ENCODE results near the gene CCDC91. TPM values are rescaled to one million over a fixed set of nuclear protein-coding genes. Genes with fewer than 3 reads are reported as not detected.

The CCDC91 gene
- total RNA-seq, 1 experiment from 2014 or later, result 26.9 TPM

GRCh38 chr12:28172434-28173030 lies 17.7 kb upstream of the CCDC91 start:
- no peaks in the 10 kb centered on the region for H3K36me3 ChIP-seq (ENCODE audit: control insufficient read depth, insufficient read depth, low read length)
- H3K4me1 ChIP-seq (ENCODE audit: control insufficient read depth, insufficient read depth, low read length), result no peaks in the 10 kb centered on the region
- H3K27ac ChIP-seq (ENCODE audit: low read length), result no peak overlapping the region
- no peak overlapping the region for H3K4me3 ChIP-seq (ENCODE audit: low read depth in 2 of 2, low read length in 2 of 2)
- ChIA-PET POLR2A (no interaction called here), CTCF (no interaction called here)
- no TSS peak for BruUV-seq (replicated peaks)
- peak; percentile 84 for ATAC-seq
- peak; percentile 59 for DNase-seq (ENCODE audit: low read depth, low spot score)
- H3K27me3 ChIP-seq (ENCODE audit: control insufficient read depth, insufficient read depth, low read length), result no peaks in the 10 kb centered on the region
- intact Hi-C loops (cut with micrococcal nuclease; ENCODE audit: unreplicated experiment), result loop anchor here (2.0 kb wide), 1 partner anchor 202 kb away; no protein-coding TSS in a partner anchor
- TF ChIP-seq SIN3A (IDR thresholded peaks at IDR 0.05; ENCODE audit: borderline replicate concordance, insufficient read depth, low read depth, low read length), result no peak
- TF ChIP-seq, protein P1, sequence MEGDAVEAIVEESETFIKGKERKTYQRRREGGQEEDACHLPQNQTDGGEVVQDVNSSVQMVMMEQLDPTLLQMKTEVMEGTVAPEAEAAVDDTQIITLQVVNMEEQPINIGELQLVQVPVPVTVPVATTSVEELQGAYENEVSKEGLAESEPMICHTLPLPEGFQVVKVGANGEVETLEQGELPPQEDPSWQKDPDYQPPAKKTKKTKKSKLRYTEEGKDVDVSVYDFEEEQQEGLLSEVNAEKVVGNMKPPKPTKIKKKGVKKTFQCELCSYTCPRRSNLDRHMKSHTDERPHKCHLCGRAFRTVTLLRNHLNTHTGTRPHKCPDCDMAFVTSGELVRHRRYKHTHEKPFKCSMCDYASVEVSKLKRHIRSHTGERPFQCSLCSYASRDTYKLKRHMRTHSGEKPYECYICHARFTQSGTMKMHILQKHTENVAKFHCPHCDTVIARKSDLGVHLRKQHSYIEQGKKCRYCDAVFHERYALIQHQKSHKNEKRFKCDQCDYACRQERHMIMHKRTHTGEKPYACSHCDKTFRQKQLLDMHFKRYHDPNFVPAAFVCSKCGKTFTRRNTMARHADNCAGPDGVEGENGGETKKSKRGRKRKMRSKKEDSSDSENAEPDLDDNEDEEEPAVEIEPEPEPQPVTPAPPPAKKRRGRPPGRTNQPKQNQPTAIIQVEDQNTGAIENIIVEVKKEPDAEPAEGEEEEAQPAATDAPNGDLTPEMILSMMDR (IDR thresholded peaks at IDR 0.05), result peak; percentile 77
- no peak for TF ChIP-seq REST (IDR thresholded peaks at IDR 0.05; ENCODE audit: insufficient read depth in 1 of 2, low read depth in 2 of 2, low read length in 1 of 2)
- no peak for TF ChIP-seq POLR2AphosphoS5 (IDR thresholded peaks at IDR 0.05; ENCODE audit: low read depth, low read length)
- TF ChIP-seq TCF7L2 (IDR thresholded peaks at IDR 0.05; ENCODE audit: low read depth, low read length), result no peak
- in situ Hi-C loops (cut with HindIII; ENCODE audit: low pct_unique_long_range_greater_than_20kb, low sequenced_read_pairs), result no loop called here
- H3K9me3 ChIP-seq (ENCODE audit: control insufficient read depth, insufficient read depth, low read depth, low read length), result no peaks in the 10 kb centered on the region

DNA sequence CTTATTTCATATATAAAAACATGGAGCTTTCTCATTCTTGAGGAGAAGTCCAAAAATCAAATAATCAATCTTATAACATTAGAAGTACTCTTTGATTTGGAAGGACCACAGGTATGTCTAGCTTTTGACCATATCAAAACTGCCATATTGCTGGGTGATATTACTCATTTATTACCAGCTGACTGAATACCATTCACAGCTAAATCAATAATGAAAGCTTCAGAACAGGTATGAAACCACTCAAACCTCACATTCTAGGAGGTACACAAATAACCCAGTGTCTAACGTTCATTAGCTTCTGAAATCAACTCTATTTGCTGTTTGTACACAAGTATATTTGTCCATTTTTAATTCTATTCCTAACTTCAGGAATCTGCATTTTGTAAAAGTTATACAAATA lies 16.8 kb upstream of the CCDC91 start:
- POLR2A ChIA-PET, result no interaction called here
- no peaks in the 10 kb centered on the region for H3K27me3 ChIP-seq (ENCODE audit: control insufficient read depth, insufficient read depth, low read length)
- ATAC-seq (no peak), DNase-seq (ENCODE audit: low read depth, low spot score) (no peak)
- TF ChIP-seq SIN3A (IDR thresholded peaks at IDR 0.05; ENCODE audit: borderline replicate concordance, insufficient read depth, low read depth, low read length) (no peak), POLR2AphosphoS5 (IDR thresholded peaks at IDR 0.05; ENCODE audit: low read depth, low read length) (no peak), TCF7L2 (IDR thresholded peaks at IDR 0.05; ENCODE audit: low read depth, low read length) (no peak), REST (IDR thresholded peaks at IDR 0.05; ENCODE audit: insufficient read depth in 1 of 2, low read depth in 2 of 2, low read length in 1 of 2) (no peak)
- TF ChIP-seq, protein P1 (IDR thresholded peaks at IDR 0.05), result no peak
- H3K4me3 ChIP-seq (ENCODE audit: low read depth in 2 of 2, low read length in 2 of 2), result no peak overlapping the region
- no TSS peak for BruUV-seq (replicated peaks)
- no peaks in the 10 kb centered on the region for H3K4me1 ChIP-seq (ENCODE audit: control insufficient read depth, insufficient read depth, low read length)
- H3K36me3 ChIP-seq (ENCODE audit: control insufficient read depth, insufficient read depth, low read length), result no peaks in the 10 kb centered on the region
- CTCF ChIA-PET, result no interaction called here
- intact Hi-C loops (cut with micrococcal nuclease; ENCODE audit: unreplicated experiment), result loop anchor here (2.0 kb wide), 1 partner anchor 203 kb away; no protein-coding TSS in a partner anchor
- in situ Hi-C loops (cut with HindIII; ENCODE audit: low pct_unique_long_range_greater_than_20kb, low sequenced_read_pairs), result no loop called here
- H3K9me3 ChIP-seq (ENCODE audit: control insufficient read depth, insufficient read depth, low read depth, low read length), result no peaks in the 10 kb centered on the region
- H3K27ac ChIP-seq (ENCODE audit: low read length), result no peak overlapping the region
